Left forelimb (tissue), 1 donor: ENCODE data around the gene DNER.
"Not testable (repeated sequence)": the region's sequence is repeated elsewhere in the genome, so short reads cannot be mapped to it uniquely, and the experiment has no call there.

ENCODE experiments used
- DNase-seq: peaks from one replicate; pipeline ENCODE4 v3.0.0-alpha.2; 2018; ENCODE audit warnings: low spot score

DNER gene

DNA sequence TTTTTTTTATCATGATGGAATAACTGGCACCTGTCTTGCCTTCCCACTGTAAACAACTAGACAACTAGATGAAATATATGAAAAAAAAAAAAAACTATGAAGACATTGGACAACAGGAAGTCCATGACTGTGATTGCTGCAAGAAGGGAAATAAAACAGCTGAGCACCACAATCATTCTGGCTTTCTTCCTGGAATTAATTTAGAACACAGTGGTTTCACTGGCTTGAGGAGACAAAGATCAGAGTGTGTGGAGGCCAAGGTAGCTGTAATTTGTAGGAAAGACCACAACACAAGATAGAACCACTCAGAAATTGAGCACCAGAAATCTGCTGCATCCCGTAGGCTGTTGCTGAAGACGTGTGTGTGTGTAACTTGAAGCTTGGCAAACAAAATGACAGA lies 322.2 kb downstream of the DNER start:
- DNase-seq, result no peak

DNA sequence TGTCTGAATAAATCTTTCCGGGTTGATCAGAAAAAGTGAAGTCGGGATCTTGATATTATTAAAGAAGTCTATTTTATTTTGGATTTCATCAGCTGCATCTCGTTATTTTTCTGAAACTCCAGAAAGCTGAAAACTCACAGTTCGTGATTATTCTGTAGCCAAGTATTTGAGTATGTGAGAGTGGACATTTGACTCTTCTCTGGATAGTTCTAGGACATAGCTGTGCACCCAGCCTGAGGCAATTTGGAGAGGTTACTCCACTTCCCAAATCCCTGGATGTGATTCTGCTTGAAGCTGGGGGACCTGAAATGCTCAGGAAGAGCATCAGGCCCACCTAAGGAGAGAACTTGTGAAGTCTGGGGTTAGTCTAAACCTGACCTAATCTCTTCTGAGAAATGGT lies 325.6 kb downstream of the DNER start:
- DNase-seq, result no peak

DNA sequence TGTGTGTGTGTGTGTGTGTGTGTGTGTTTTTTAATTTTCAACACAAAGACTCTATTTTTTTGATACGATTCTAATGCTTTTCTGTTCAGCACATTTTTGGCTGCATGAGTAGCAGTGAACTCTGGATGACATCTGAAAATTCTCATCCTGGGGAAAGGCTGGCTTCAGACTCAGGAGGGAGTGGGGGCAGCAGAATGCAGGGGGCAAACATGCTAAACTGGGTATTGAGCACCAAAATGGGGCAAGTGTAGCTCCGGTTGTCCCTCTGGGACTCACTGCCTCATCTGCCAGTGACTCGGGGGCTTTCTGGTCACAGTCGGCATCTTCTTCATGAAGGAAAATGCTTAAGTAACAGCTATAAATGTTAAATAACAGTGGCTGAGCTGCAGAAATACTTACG lies 326.5 kb downstream of the DNER start:
- no peak for DNase-seq

DNA sequence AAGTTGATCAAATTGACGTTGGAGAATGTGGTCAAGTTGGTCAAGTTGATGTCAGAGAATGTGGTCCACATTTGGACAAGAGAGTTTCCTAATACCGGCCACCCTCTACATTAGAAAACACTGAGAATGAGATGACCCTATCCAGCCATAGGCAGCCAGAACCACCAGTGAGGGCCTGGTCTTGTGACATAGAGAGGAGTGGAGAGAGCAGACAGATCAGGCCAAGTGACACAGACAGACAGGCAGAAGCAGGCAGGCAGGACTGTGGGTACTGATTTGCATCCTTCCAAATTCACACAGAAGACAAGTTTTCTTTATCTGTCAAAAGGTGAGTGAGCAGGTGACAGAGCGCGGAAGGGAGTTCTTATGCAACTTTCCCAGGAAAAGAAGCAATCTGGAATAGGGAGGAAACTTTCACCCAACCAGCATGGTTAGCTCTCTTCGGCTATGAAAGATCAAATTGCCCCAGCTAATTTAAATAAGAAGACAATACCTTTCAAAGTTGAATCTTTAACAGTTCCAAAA lies 334.2 kb downstream of the DNER start:
- DNase-seq, result no peak

DNA sequence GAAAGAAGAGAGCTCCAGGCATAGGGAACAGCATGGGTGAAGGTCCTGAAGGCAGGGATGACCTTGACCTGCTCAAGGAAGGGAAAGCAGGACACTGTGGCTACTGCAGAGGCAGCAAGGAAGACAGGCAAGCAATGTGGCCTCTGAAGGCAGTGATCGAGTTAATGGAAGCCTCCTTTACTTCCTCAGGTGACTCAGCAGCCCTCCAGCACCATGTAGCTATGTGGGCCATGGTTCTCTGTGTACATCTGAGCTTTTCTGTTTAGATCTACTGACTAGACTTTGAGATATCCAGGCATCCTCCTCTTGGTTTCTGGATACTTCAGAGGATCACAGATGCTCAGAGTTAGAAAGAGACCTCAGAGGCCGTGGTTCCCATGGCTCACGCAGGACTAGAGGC lies 336.0 kb downstream of the DNER start:
- no peak for DNase-seq

DNA sequence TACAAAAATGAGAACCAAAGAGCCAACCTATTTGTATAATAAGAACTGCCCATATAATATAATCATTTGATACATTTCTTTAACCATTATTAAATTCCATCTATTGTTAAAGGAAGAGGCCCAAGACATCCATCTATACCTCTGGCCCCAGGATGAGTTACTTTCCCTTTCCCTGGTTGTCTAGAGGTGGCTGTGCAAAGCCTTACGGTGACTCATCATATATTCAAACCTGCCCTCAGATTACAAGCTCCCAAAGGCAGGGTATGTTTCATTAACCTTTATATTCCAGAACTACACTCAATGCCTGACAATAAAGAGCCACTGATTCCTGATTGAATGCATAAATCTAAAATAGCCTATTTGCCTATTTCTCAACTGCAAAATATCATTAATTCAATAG lies 337.5 kb downstream of the DNER start:
- no peak for DNase-seq

DNA sequence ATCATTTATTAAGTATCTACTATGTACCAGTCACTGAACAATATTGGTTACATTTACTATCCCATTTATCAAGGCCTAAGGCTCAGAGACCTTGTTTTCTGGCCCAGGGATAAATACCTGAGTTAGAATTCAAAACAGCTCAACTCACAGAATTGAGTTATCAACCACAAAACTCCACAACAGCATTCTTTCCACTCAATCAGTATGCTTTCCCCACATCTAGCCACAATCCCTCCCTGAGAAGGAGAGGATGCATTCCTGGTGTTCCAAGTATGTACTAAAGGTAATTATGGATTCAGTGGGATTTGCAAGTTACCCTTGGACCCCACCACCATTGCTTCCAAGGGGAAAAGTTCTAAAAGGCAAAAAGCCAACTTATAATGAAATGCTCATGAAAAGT lies 339.1 kb downstream of the DNER start:
- DNase-seq, result no peak

DNA sequence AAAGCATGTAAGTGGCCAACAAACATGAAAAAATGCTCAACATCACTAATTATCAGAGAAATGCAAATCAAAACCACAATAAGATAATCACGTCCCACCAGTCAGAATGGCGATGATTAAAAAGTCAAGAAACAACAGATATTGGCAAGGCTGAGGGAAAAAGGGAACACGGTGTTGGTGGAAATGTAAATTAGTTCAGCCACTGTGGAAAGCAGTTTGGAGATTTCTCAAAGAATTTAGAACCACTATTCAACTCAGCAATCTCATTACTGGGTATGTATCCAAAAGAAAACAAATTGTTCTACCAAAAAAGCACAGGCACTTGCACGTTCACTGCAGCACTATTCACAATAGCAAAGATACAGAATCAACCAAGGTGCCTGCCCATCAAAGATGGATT lies 341.0 kb downstream of the DNER start:
- DNase-seq, result not testable (repeated sequence)

DNA sequence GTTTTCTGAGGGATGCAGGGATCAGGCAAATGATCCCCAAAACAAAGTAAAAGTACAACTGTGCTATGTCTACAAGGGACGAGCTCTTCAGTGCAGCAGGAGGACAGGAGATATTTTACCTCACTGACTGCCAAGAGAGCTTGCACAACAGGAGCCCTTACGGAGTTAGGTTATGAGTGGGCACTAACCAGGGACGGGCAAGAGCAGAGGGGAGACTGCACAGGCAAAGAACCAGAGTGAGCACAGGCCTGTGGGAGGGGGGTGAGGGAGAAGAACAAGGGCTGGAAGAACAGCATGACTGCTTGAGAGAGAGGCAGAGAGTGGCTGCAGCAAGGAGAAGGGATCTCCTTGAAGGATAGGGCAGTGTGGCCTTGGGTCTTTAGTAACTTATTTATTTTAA lies 342.1 kb downstream of the DNER start:
- DNase-seq, result no peak

DNA sequence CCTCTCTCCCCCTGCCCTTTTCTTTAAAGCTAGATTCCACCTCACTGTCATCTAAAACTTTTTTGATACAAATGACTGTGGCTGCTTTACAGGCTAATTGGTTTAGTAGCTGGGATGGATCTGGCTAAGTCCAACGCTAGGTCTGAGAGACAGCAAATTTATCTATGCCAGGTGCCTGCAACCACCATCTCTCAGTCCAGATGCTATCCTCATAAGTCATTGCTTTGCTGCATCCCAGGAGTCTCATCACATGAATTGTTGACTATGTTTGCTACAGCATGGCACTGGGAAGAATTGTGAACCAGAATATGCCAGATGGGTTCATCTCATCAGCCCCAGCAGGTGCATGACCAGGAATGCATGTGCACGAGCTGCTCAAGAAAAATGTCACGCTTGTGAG lies 343.3 kb downstream of the DNER start:
- DNase-seq, result no peak

DNA sequence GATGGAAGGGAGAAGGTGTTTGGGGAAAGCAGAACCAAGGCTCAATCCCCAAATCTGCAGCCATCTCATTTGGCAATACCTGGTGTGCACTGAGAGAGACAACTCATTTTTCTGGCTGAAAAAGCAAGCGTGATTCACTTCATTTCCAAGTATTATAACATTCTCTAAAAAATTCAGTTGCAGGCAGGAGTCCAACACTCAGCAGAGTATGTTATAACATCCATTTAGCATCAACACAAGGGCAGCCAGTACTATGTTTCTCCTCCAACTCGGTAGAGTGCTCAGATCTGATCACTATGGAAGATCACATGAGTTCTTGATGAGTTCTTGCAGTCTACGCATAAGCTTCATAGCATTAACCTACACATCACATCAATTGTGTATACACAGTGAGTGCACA lies 343.8 kb downstream of the DNER start:
- DNase-seq, result no peak

DNA sequence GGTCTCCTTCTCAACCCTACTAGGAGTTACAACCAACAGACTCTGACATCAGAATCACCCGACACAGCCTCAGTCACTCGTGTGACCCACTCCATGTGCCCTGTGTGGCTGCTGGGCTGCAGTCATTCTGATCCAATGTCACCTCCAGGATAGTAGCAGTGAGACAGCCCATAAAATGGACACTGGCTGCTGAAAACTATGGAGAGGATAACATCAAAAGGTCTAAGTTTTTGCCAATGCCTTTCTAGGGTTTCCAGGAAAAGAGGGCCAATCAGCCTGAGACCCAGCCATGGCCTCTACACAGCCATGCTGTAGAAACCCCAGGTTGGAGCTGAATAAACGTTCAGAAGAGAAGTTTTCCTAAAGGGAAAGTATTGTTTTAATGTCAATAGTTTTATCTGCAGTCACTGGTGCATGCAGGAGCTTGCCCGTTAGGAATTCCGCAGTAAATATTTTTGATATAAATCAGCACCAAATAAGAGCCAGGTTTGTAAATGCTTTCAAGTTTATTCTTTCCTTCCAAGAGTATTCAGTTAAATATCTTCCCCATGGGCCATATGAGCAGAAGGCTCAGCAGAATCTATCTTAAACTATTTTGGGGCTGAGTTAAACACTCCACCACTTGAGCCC lies 351.1 kb downstream of the DNER start:
- no peak for DNase-seq

DNA sequence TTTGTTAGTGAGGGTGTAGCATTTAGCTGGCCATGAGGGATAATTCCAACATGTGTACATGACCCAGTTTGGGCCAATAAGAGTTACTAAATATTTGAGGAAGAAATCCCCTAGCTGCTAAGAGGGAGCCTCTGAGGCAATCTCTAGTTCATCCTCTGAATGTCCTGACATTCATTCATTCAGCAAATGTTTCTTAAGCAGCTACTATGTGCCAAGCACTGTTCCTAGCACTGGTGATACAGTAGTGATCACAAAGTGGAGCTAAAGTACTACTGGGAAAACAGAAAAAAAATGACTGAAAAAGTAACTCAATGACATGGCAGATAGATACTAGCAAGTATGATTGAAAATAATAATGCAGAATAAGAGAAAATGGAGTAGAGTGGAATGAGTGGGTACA lies 363.5 kb downstream of the DNER start:
- no peak for DNase-seq

DNA sequence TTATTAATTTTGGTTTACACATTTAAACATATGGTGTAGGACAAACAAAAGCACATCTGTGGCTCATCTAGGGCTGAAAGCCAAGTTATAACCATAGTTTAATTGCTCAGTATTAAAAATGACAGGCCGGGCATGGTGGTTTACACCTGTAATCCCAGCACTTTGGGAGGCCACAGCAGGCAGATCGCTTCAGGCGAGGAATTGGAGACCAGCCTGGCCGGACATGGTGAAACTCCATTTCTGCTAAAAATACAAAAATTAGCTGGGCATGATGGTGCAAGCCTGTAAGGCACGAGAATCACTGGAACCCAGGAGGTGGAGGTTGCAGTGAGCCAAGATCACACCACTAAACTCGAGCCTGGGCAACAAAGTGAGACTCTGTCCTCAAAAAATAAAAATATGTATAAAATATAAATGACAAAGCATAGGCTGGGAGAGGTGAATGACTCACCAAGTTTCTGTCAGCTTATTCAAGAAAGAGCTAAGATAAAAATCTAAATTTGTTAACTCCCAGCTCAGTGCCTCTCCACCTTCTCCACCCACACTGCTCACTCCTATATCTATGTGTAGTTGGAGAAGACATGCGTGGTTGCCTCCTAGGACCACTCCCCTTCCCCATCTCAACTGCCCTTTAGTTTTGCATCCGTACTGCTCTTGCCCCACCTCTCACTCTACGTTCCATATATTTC lies 364.1 kb downstream of the DNER start:
- DNase-seq, result no peak

DNA sequence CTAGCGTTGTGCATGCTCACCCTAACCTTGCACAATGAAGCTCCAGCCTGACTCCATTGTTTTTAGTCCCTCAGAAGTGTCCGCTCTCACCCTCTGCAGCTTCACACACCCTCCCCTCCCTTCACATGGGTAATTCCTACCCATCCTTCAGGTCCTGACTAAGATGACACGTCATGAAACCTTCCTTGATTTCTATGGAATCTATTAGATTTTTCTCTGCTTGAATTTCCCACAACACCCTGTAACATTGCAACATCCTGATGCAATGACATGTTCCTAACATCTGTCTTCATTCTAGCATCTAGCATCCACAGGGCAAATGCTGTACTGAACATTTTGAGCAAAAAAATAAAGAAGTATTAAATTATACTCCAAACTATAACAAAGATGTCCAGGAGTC lies 366.2 kb downstream of the DNER start:
- DNase-seq, result no peak

DNA sequence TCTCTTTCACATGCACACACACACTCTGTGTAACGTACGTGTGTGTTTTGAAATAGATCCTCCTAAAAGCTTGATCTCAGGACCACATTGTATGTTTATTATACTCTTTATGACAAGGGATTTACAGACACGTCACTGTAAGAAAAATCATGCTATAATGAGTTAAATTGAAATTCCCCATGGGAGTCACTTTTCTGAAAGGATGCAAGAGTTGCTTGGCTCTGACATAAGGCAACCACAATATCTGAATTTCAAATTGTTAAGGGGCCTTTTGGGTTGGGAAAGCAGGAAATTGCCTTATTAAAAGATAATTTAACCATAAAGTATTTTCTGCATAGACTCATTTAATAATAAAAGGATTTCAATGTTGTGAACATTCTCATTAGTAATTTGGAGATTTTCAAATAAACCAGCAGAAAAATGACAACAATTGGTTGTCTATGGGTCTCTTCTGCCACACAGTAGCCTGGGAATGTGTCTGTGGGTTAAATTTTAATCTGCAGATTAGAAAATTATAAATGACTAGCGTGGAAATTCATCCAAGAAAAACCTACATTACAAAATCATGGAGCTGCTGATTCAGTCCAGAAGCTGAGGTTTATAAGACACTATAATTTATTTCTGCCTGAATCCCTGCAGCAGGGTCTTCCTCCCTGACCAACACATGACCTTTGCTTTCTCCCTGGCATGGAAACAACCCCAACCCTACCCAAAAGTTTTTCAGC lies 367.4 kb downstream of the DNER start:
- no peak for DNase-seq

DNA sequence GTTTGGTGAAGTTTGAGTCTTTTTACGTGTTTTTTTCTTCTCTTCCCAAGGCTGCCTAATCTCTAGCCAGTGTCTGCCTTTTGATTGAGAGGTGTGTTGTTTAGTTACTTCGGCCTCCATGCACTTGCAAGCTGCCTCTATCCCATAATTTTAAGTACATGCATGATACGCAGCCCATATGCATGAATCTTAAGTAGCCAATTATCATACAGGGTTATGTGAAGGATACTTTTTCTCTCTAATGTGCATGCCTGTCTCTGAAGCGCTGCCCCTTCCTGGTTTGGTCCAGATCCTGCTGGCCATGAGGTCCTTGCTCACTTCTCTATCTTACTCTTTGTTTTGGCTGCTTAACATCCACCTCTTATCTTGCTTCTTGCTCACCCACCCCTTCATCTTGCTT lies 369.4 kb downstream of the DNER start:
- no peak for DNase-seq

DNA sequence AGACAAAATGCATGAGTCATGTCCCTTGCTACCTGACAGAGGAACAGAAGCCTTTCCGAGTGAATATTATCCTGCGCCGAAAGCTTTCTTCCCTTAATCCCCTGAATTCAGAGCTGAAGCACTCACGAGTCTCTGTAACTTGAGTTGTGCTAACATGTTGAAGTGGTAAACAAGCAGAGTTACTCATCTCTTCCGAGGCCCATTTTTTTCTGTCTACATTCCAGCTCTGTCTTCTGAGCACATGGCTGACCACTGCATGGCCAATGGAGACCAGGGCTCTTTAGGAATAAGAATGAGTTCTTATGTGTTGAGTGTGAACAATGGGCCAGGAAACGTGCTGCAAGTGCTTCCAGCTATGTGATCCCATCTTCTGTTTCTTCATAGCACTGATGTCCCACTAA lies 370.2 kb downstream of the DNER start:
- no peak for DNase-seq

DNA sequence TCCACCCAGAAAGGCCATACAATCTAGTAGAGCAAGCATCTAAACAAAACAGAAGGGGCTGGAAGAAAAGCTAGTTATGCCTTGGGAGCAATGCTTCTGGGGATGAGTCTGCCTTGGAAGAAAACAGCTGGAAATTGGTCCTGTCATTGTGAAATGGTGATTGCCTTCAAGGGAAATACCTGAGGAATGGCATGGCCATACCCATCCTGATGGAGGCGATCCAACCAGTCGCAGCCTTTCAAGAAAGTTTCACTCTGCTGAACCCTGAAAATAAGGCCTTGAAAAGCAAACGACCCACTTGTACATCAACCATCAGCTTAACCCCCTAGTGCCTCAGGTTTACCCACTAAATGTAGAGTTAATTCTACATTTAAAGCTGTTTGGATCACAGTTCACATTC lies 370.7 kb downstream of the DNER start:
- DNase-seq, result no peak

DNA sequence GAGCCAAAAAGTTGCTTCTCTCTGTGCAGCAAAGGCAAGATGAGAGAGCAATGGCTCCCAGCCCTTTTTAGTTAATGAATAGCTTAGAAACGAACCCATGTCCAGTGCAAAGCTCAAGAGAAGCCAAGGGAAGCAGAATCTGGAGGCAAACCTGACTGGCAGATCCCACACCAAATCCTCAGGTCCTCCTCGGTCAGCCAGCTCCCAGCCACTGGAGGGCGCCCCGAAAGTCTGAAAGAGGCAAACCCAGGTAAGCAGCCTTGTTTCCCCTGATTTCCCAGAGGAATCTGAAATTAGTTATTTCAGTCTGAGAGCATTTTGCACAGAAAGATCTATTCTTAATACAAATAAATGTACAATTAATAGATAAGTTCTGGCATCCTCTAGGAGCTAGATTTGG lies 372.0 kb downstream of the DNER start:
- DNase-seq, result no peak

DNA sequence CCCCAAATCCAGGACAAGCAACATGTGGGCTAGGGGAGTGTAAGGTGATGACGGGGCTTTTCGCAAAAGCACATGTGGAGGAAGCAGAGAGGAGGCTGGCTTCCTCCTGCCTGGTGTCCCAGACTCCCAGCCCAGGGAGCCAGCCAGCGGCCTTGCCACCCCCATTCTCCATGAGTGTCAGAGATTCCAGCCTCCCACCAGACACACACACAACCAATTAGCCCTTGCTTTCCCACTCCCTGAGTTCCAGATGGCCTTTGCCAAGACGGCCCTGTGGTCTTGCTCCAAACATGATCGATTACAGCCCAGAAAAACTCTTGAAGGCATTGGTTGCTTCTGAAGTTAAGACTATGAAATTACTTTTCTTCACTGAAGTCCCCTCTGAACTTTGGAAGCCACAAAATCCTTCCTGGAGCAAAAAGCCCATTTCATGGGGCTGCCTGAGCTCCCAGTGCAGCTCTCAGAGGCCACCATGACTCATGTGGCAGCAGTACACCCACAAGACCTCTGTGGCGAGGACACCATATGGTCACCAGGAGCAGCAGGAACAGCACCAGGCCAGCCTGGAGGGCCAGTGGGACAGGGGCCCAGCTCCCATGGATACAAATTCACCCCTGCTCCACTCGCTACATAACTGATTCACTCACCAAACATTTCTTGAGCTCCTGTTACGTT lies 374.1 kb downstream of the DNER start:
- no peak for DNase-seq

DNA sequence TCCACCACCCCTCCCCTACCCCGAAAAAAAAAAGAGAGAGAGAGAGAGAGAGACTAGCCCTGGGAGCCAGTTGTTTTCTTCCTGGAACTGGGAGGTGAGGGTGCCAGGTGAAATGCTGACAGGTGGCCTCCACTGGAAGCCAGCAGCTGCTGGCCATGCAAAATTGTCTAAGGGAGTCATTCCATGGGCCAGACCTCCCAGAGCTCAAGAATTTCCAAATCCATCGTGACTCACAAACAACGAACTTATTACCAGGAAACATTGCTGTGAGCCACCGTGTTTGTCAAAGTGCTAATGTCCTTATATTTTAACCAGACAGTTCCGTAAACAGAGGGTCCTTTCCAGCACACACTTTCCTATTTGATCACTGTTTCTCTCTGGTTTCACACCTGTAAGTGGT lies 374.7 kb downstream of the DNER start:
- no peak for DNase-seq

DNA sequence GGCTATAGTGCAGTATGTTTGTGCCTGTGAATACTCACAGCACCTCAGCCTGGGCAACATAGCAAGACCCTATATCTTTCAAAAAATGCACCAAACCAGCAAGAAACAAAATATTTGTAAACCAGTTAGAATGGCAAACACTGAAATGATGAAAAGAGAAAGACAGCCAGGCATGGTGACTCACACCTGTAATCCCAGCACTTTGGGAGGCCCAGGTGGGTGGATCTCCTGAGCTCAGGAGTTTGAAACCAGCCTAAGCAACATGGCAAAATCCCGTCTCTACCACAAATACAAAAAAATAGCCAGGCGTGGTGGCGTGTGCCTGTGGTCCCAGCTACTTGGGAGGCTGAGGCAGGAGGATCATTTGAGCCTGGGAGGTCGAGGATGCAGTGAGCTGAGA lies 375.2 kb downstream of the DNER start:
- DNase-seq, result not testable (repeated sequence)
